Lung microvascular endothelial cell (primary cell): Measurements from ENCODE around the gene APOBEC3A. TPM values are rescaled to one million over a fixed set of nuclear protein-coding genes. Genes with fewer than 3 reads are reported as not detected.

Source experiments
- total RNA-seq: library from RNA; depleted of rRNA; stranded (reverse); fragments of >200 nt; gene quantifications from 2 replicates; pipeline ENCODE4 v1.2.1, GENCODE V29; 2014

APOBEC3A gene
- total RNA-seq, 1 donor from 2014 or later: not detected

Other genes with a start within 250 kb of the APOBEC3A start
- 80.9 and 104 TPM in 2 replicates for gene SUN2, start 201.6 kb upstream of the APOBEC3A start, total RNA-seq
- 12.0 and 15.1 TPM in 2 replicates for gene DNAL4, start 163.5 kb upstream of the APOBEC3A start, total RNA-seq
- under 0.01 TPM in 2 replicates for gene NPTXR, start 113.6 kb upstream of the APOBEC3A start, total RNA-seq
- gene CBX6, start 85.4 kb upstream of the APOBEC3A start, total RNA-seq: 11.9 and 13.3 TPM in 2 replicates
- gene APOBEC3B, start 24.7 kb downstream of the APOBEC3A start, total RNA-seq: 0.20 and 1.3 TPM in 2 replicates
- 0.20 and 2.0 TPM in 2 replicates for gene APOBEC3C, start 56.6 kb downstream of the APOBEC3A start, total RNA-seq
- gene APOBEC3D, start 63.5 kb downstream of the APOBEC3A start, total RNA-seq: under 0.01 and 0.44 TPM in 2 replicates
- 4.4 and 5.4 TPM in 2 replicates for gene APOBEC3F, start 83.3 kb downstream of the APOBEC3A start, total RNA-seq
- gene APOBEC3G, start 119.7 kb downstream of the APOBEC3A start, total RNA-seq: 2.0 and 4.0 TPM in 2 replicates
- 0.22 TPM in 1 of 2 replicates, not detected in the other for gene APOBEC3H, start 139.6 kb downstream of the APOBEC3A start, total RNA-seq
- 2.4 and 5.8 TPM in 2 replicates for gene CBX7, start 195.1 kb downstream of the APOBEC3A start, total RNA-seq